Endothelial cell of umbilical vein (primary cell): ENCODE data around the gene HS3ST3A1. TPM values are rescaled to one million over a fixed set of nuclear protein-coding genes. Genes with fewer than 3 reads are reported as not detected.

Experiments
- BruUV-seq: library from RNA; stranded (reverse); fragments of 400-500 nt; replicated peaks from 2 replicates; lab custom pipeline; 2021; lab: Mats Ljungman, UMichigan
- CTCF ChIA-PET: fragments of 300-600, 350-600 bp; sonication (Branson Sonifier 250); formaldehyde crosslinking; loops from one replicate; lab custom pipeline; 2021; ENCODE audit warnings: antibody characterized with exemption, inconsistent platforms; lab: Charles Lee
- POLR2A ChIA-PET: fragments of 300-600, 350-600 bp; sonication (Branson Sonifier 250); formaldehyde crosslinking; loops from one replicate; lab custom pipeline; 2021; ENCODE audit warnings: antibody characterized with exemption, inconsistent platforms; lab: Charles Lee
- DNase-seq: peaks from one replicate; pipeline ENCODE4 v3.0.0-alpha.2; 2011; ENCODE audit warnings: low read depth, low spot score
- FAIRE-seq: peaks from 2 replicates; lab custom pipeline; 2011; peaks lifted over from hg19 to GRCh38; lab: Jason Lieb, UNC
- H2AFZ ChIP-seq: 2 replicates; pipeline ENCODE4 v1.6.0; 2012; ENCODE audit warnings: low read depth, low read length, control low read depth, inconsistent platforms
- H3K27ac ChIP-seq: 2 replicates; pipeline ENCODE4 v1.5.1; 2011; ENCODE audit warnings: low read depth, mild to moderate bottlenecking, control low read depth, low read length, moderate library complexity; ENCODE audit not compliant: insufficient read depth
- H3K27me3 ChIP-seq, 2 experiments: 2 replicates each; pipeline versions ENCODE4 v1.6.0 to v1.6.1; 2011; ENCODE audit warnings: low read length in 2 of 2, mixed read lengths in 1 of 2; ENCODE audit not compliant: control insufficient read depth in 2 of 2, insufficient read depth in 2 of 2
- H3K36me3 ChIP-seq, 2 experiments: 2 replicates in 1 of 2; 3 replicates in 1 of 2; pipeline ENCODE4 v1.5.1; 2011; ENCODE audit warnings: low read length in 2 of 2, mild to moderate bottlenecking in 1 of 2, moderate library complexity in 1 of 2; ENCODE audit not compliant: control insufficient read depth in 2 of 2, insufficient read depth in 2 of 2; ENCODE audit errors: extremely low read depth in 1 of 2
- H3K4me1 ChIP-seq: 3 replicates; pipeline ENCODE4 v1.5.1; 2011; ENCODE audit warnings: mild to moderate bottlenecking, low read length; ENCODE audit not compliant: control insufficient read depth, insufficient read depth; ENCODE audit errors: extremely low read depth
- H3K4me2 ChIP-seq: 2 replicates; pipeline ENCODE4 v1.6.1; 2011; ENCODE audit warnings: low read length, control low read depth, mixed read lengths; ENCODE audit not compliant: insufficient read depth
- H3K4me3 ChIP-seq, 3 experiments: fragments of 200-600 bp in 1 of 3; sonication (generic), shearing (Covaris generic) in 1 of 3; replicated peaks in 1 of 3; 2 replicates each; pipeline ENCODE4 v1.5.1; 2011 to 2016; ENCODE audit warnings: control low read depth in 3 of 3, low read length in 3 of 3, mild to moderate bottlenecking in 2 of 3, inconsistent platforms in 1 of 3, low read depth in 1 of 3, moderate library complexity in 1 of 3; ENCODE audit not compliant: insufficient read depth in 1 of 3
- H3K79me2 ChIP-seq: 2 replicates; pipeline ENCODE4 v1.6.0; 2012; ENCODE audit warnings: low read length, inconsistent platforms; ENCODE audit not compliant: control insufficient read depth, insufficient read depth
- H3K9ac ChIP-seq: replicated peaks from 2 replicates; pipeline ENCODE3; 2011; ENCODE audit warnings: low read length, control low read depth; ENCODE audit not compliant: insufficient read depth; ENCODE audit errors: extremely low read depth
- H3K9me1 ChIP-seq: replicated peaks from 3 replicates; pipeline ENCODE4 v1.6.0; 2011; ENCODE audit warnings: mild to moderate bottlenecking, low read length; ENCODE audit not compliant: control insufficient read depth, insufficient read depth; ENCODE audit errors: extremely low read depth
- H3K9me3 ChIP-seq: replicated peaks from 2 replicates; pipeline ENCODE4 v1.5.1; 2012; ENCODE audit warnings: low read length, inconsistent platforms; ENCODE audit not compliant: control insufficient read depth, insufficient read depth
- H4K20me1 ChIP-seq: replicated peaks from 2 replicates; pipeline ENCODE3; 2011; ENCODE audit warnings: mild to moderate bottlenecking, low read length; ENCODE audit not compliant: control insufficient read depth, insufficient read depth; ENCODE audit errors: extremely low read depth
- CTCF ChIP-seq, 2 donors: IDR thresholded peaks; 1 replicate in 1 of 2; 2 replicates in 1 of 2; pipeline ENCODE4 v1.5.1; 2011; ENCODE audit warnings: low read length in 2 of 2, mild to moderate bottlenecking in 2 of 2, moderate library complexity in 2 of 2, control low read depth in 1 of 2, inconsistent platforms in 1 of 2, low read depth in 1 of 2; ENCODE audit not compliant: insufficient read depth in 1 of 2; ENCODE audit errors: extremely low read depth in 1 of 2
- EZH2 ChIP-seq: IDR thresholded peaks from 2 replicates; pipeline ENCODE4 v1.6.1; 2012; ENCODE audit warnings: borderline replicate concordance, low read depth, mild to moderate bottlenecking, moderate library complexity, low read length, inconsistent platforms; ENCODE audit not compliant: severe bottlenecking
- FOS ChIP-seq: IDR thresholded peaks from 2 replicates; pipeline ENCODE4 v1.6.1; 2011; ENCODE audit warnings: mild to moderate bottlenecking, low read length, moderate library complexity, borderline replicate concordance; ENCODE audit not compliant: insufficient read depth
- GATA2 ChIP-seq: IDR thresholded peaks from 2 replicates; pipeline ENCODE4 v1.7.0; 2011; ENCODE audit warnings: low read depth, mild to moderate bottlenecking, moderate library complexity, mixed read lengths, low read length; ENCODE audit not compliant: insufficient read length, insufficient read depth
- JUN ChIP-seq: IDR thresholded peaks from 2 replicates; pipeline ENCODE4 v1.6.1; 2011; ENCODE audit warnings: borderline replicate concordance, low read depth; ENCODE audit not compliant: insufficient read length, insufficient read depth
- MAX ChIP-seq: IDR thresholded peaks from 2 replicates; pipeline ENCODE4 v1.6.1; 2011; ENCODE audit not compliant: insufficient read depth, insufficient read length
- MYC ChIP-seq: IDR thresholded peaks from one replicate; pipeline ENCODE4 v1.6.1; 2011; ENCODE audit warnings: mild to moderate bottlenecking, low read depth, low read length
- POLR2A ChIP-seq: IDR thresholded peaks from 2 replicates; pipeline ENCODE4 v1.6.1; 2012; ENCODE audit warnings: low read depth, mild to moderate bottlenecking, control low read depth, low read length
- POLR2AphosphoS5 ChIP-seq: IDR thresholded peaks from 2 replicates; pipeline ENCODE4 v1.6.1; 2012; ENCODE audit warnings: low read depth, mild to moderate bottlenecking, control low read depth, low read length, moderate library complexity; ENCODE audit not compliant: insufficient read depth
- dilution Hi-C: fragments of 300-500 bp; cut with MboI; formaldehyde crosslinking; loops from one replicate; pipeline ENCODE4 v1.15.0; 2019; ENCODE audit warnings: low sequenced_read_pairs; ENCODE audit not compliant: extremely low pct_ligation_motif_present
- intact Hi-C: fragments of 100-400 bp; cut with micrococcal nuclease; formaldehyde crosslinking; loops from one replicate; pipeline ENCODE4 v1.10.0; 2022
- polyA plus RNA-seq, 4 experiments: library from polyadenylated mRNA; depleted of rRNA in 3 of 4; stranded (reverse) in 3 of 4; unstranded in 1 of 4; fragments of >200 nt; gene quantifications; 2 replicates each; pipeline versions ENCODE4 v1.2.1 to v1.2.3, GENCODE V29; 2011 to 2012; ENCODE audit warnings: missing spikeins in 1 of 4
- total RNA-seq: library from RNA; stranded (reverse); gene quantifications from 2 replicates; pipeline ENCODE4 v1.2.3, GENCODE V29; 2021

The HS3ST3A1 gene
- total and polyA plus RNA-seq, 2 donors (not counting 3 experiments of a cell fraction or from before 2014, with no cell fraction given): not detected

GRCh38 chr17:13599864-13600263 is 1.9 kb downstream of the HS3ST3A1 start:
- Histone ChIP-seq H3K79me2 (no peaks in the 10 kb centered on the region), H2AFZ (no peak overlapping the region), H3K36me3 (no peaks in the 10 kb centered on the region), H3K27ac (no peak overlapping the region), H4K20me1 (no peaks in the 10 kb centered on the region), H3K4me3 (no peak overlapping the region), H3K9me3 (no peaks in the 10 kb centered on the region), H3K4me2 (no peak overlapping the region), H3K9ac (no peak overlapping the region), H3K4me1 (no peaks in the 10 kb centered on the region), H3K9me1 (no peaks in the 10 kb centered on the region), H3K27me3 (peaks cover 13 to 27% of the 10 kb centered on the region in 2 experiments)
- FAIRE-seq (no peak), DNase-seq (no peak)
- POLR2A ChIA-PET: no interaction called here
- TF ChIP-seq CTCF (IDR thresholded peaks at IDR 0.05; ENCODE audit: extremely low read depth in 1 of 2, insufficient read depth in 1 of 2, low read depth in 1 of 2, low read length in 2 of 2) (no peak), MYC (no peak), POLR2A (no peak), POLR2AphosphoS5 (no peak), GATA2 (no peak), EZH2 (no peak), MAX (no peak), JUN (no peak), FOS (no peak)
- dilution Hi-C loops (no loop called here), intact Hi-C loops (loop anchor here (5.0 to 10.0 kb wide), 2 partner anchors 465 to 1557 kb away; partner anchors contain the start of gene COX10)
- CTCF ChIA-PET: interaction anchor here (2.3 kb wide), 1 partner anchor 1327 kb away, joined by 6 read pairs; no protein-coding TSS in a partner anchor
- BruUV-seq: no TSS peak
